Transverse colon (tissue), 4 donors: Measurements from ENCODE around the gene CD24. TPM values are rescaled to one million over a fixed set of nuclear protein-coding genes. Genes with fewer than 3 reads are reported as not detected.

Experiments
- DNase-seq: peaks from one replicate; pipeline ENCODE4 v3.0.0-alpha.2; 2019
- H3K27ac ChIP-seq, 4 donors: fragments of 200-600 bp; sonication (generic); 2 replicates each; pipeline ENCODE4 v1.5.1; 2016 to 2018; ENCODE audit warnings: inconsistent platforms in 4 of 4
- H3K27me3 ChIP-seq: fragments of 200-600 bp; sonication (generic); 2 replicates; pipeline ENCODE4 v1.5.1; 2017; ENCODE audit warnings: inconsistent platforms
- H3K36me3 ChIP-seq, 4 donors: fragments of 200-600 bp; sonication (generic); 2 replicates each; pipeline ENCODE4 v1.5.1; 2017 to 2019; ENCODE audit warnings: inconsistent platforms in 4 of 4
- H3K4me1 ChIP-seq, 4 donors: fragments of 200-600 bp; sonication (generic); 2 replicates each; pipeline ENCODE4 v1.5.1; 2017 to 2020; ENCODE audit warnings: inconsistent platforms in 4 of 4
- H3K4me3 ChIP-seq, 4 donors: fragments of 200-600 bp; sonication (generic); 1 replicate in 1 of 4; 2 replicates in 3 of 4; pipeline versions ENCODE4 v1.5.1 to v1.6.1; 2017 to 2019; ENCODE audit warnings: inconsistent platforms in 4 of 4
- H3K9me3 ChIP-seq, 2 donors: fragments of 200-600 bp; sonication (generic); 2 replicates each; pipeline ENCODE4 v1.5.1; 2017 to 2019; ENCODE audit warnings: inconsistent platforms in 2 of 2
- CTCF ChIP-seq, 5 experiments: fragments of 200-600 bp in 3 of 5; fragments of 450-650 bp in 2 of 5; sonication (generic) in 3 of 5; IDR thresholded peaks; 1 replicate in 2 of 5; 2 replicates in 3 of 5; pipeline ENCODE4 v1.5.1; 2016 to 2017; ENCODE audit warnings: antibody characterized with exemption in 5 of 5, inconsistent platforms in 3 of 5, mild to moderate bottlenecking in 2 of 5, moderate library complexity in 1 of 5
- EP300 ChIP-seq: sonication (generic); formaldehyde crosslinking; IDR thresholded peaks from one replicate; pipeline ENCODE4 v1.6.1; 2017; ENCODE audit warnings: antibody characterized with exemption, low read depth
- POLR2A ChIP-seq: fragments of 450-650 bp; IDR thresholded peaks from one replicate; pipeline ENCODE4 v1.6.1; 2016; ENCODE audit warnings: antibody characterized with exemption, mild to moderate bottlenecking, moderate library complexity
- POLR2AphosphoS5 ChIP-seq, 3 donors: sonication (generic); formaldehyde crosslinking; IDR thresholded peaks; one replicate each; pipeline ENCODE4 v1.6.1; 2016; ENCODE audit warnings: antibody characterized with exemption in 3 of 3
- WGBS, 2 donors: methylation state at CpG; one replicate each; pipeline ENCODE4 v1.1.5; 2018; ENCODE audit warnings: low coverage in 1 of 2; 5-methylcytosine and 5-hydroxymethylcytosine counted together
- in situ Hi-C, 4 donors: fragments of 200-750 bp; cut with MboI; loops; one replicate each; pipeline versions ENCODE4 v1.15.0 to v1.15.1; 2017; ENCODE audit warnings: low sequenced_read_pairs in 3 of 4, low pct_ligation_motif_present in 1 of 4, low pct_unique_long_range_greater_than_20kb in 1 of 4
- intact Hi-C: fragments of 100-400 bp; cut with DNase I; formaldehyde crosslinking; loops from one replicate; pipeline ENCODE4 v1.15.1; 2023; ENCODE audit warnings: low total_unique reads
- total RNA-seq, 4 donors: library from RNA; depleted of rRNA; stranded (reverse); fragments of >200 nt; gene quantifications; one replicate each; pipeline ENCODE4 v1.1.0, GENCODE V29; 2016

The CD24 gene
- total RNA-seq, 4 donors from 2014 or later: 466 to 2,167 (median 1,255) TPM

GRCh38 chr6:106964099-106964498 is 10.4 kb downstream of the CD24 start:
- H3K4me1 ChIP-seq: no peaks in the 10 kb centered on the region
- TF ChIP-seq POLR2AphosphoS5 (IDR thresholded peaks at IDR 0.05) (no peak), CTCF (IDR thresholded peaks at IDR 0.05) (no peak), EP300 (no peak), POLR2A (no peak)
- no peaks in the 10 kb centered on the region for H3K9me3 ChIP-seq
- H3K4me3 ChIP-seq: no peak overlapping the region
- intact Hi-C loops (no loop called here), in situ Hi-C loops (no loop called here)
- no peak overlapping the region for H3K27ac ChIP-seq
- H3K36me3 ChIP-seq: no peaks in the 10 kb centered on the region
- H3K27me3 ChIP-seq: no peaks in the 10 kb centered on the region
- no peak for DNase-seq
- 40 to 89% methylated on average over 1 of the region's 1 CpG for WGBS, 2 donors

GRCh38 chr6:106963544-106963943 is 11.0 kb downstream of the CD24 start:
- no peaks in the 10 kb centered on the region for H3K27me3 ChIP-seq
- no peak overlapping the region for H3K4me3 ChIP-seq
- no peak overlapping the region for H3K27ac ChIP-seq
- no peak for DNase-seq
- in situ Hi-C loops: no loop called here
- H3K9me3 ChIP-seq: no peaks in the 10 kb centered on the region
- TF ChIP-seq CTCF (IDR thresholded peaks at IDR 0.05) (no peak), POLR2AphosphoS5 (IDR thresholded peaks at IDR 0.05) (no peak), EP300 (no peak), POLR2A (no peak)
- H3K36me3 ChIP-seq: no peaks in the 10 kb centered on the region
- H3K4me1 ChIP-seq: no peaks in the 10 kb centered on the region
- 84 to 91% methylated on average over 4 of the region's 4 CpGs for WGBS, 2 donors
- intact Hi-C loops: no loop called here

GRCh38 chr6:106961801-106962200 is 12.7 kb downstream of the CD24 start:
- no peak for DNase-seq
- Histone ChIP-seq H3K4me3 (no peak overlapping the region), H3K9me3 (no peaks in the 10 kb centered on the region), H3K27ac (no peak overlapping the region), H3K36me3 (no peaks in the 10 kb centered on the region), H3K27me3 (no peaks in the 10 kb centered on the region), H3K4me1 (no peaks in the 10 kb centered on the region)
- 63% methylated on average over 2 of the region's 2 CpGs; no CpG with 5 or more reads in 1 of the 2 donors for WGBS, 2 donors
- in situ Hi-C loops: no loop called here
- TF ChIP-seq POLR2AphosphoS5 (IDR thresholded peaks at IDR 0.05) (no peak), EP300 (no peak), POLR2A (no peak)
- intact Hi-C loops: no loop called here

- H3K27me3 ChIP-seq: no peaks in the 10 kb centered on the region
- no peak for DNase-seq
- H3K36me3 ChIP-seq: no peaks in the 10 kb centered on the region
- no peaks in the 10 kb centered on the region for H3K9me3 ChIP-seq
- in situ Hi-C loops: no loop called here
- intact Hi-C loops: no loop called here
- H3K27ac ChIP-seq: no peak overlapping the region
- H3K4me3 ChIP-seq: no peak overlapping the region
- 71 to 90% methylated on average over 2 to 3 of the region's 3 CpGs for WGBS, 2 donors
- no peak for TF ChIP-seq EP300
- TF ChIP-seq POLR2AphosphoS5 (IDR thresholded peaks at IDR 0.05): no peak
- TF ChIP-seq CTCF (IDR thresholded peaks at IDR 0.05): no peak
- TF ChIP-seq POLR2A: no peak
- no peaks in the 10 kb centered on the region for H3K4me1 ChIP-seq
Measured at GRCh38 chr6:106961136-106961535, 13.4 kb downstream of the CD24 start.

- no peak for DNase-seq
- Histone ChIP-seq H3K9me3 (no peaks in the 10 kb centered on the region), H3K4me3 (no peak overlapping the region), H3K36me3 (no peaks in the 10 kb centered on the region), H3K4me1 (no peaks in the 10 kb centered on the region), H3K27ac (no peak overlapping the region), H3K27me3 (no peaks in the 10 kb centered on the region)
- 75 to 84% methylated on average over 1 of the region's 1 CpG for WGBS, 2 donors
- in situ Hi-C loops (no loop called here), intact Hi-C loops (no loop called here)
- TF ChIP-seq POLR2A (no peak), EP300 (no peak), CTCF (IDR thresholded peaks at IDR 0.05) (no peak), POLR2AphosphoS5 (IDR thresholded peaks at IDR 0.05) (no peak)
Measured at GRCh38 chr6:106959985-106960384, 14.5 kb downstream of the CD24 start.
